AG10803 (cell line): ENCODE data around the gene EVX2.

ENCODE experiments used
- DNase-seq: peaks from one replicate; pipeline ENCODE4 v3.0.0; 2010; ENCODE audit warnings: low read depth
- H3K4me3 ChIP-seq: 2 replicates; pipeline ENCODE4 v1.5.1; 2011; ENCODE audit warnings: mild to moderate bottlenecking, low read length, control low read depth
- CTCF ChIP-seq: conservative IDR thresholded peaks from 2 replicates; pipeline ENCODE4 v1.5.1; 2011; ENCODE audit warnings: mild to moderate bottlenecking, low read length, control low read depth, inconsistent platforms

The EVX2 gene

GRCh38 chr2:176105078-176105729 is 21.4 kb upstream of the EVX2 start:
- no peak for TF ChIP-seq CTCF
- DNase-seq = no peak
- H3K4me3 ChIP-seq = no peak overlapping the region; the same call in 1 of the 2 replicates

- peak overlapping the region; percentile 22 for H3K4me3 ChIP-seq
- TF ChIP-seq CTCF = no peak
- DNase-seq = peak; percentile 45
Measured at GRCh38 chr2:176104316-176105077, 20.7 kb upstream of the EVX2 start.

- DNase-seq = no peak
- H3K4me3 ChIP-seq = no peak overlapping the region; the same call in 1 of the 2 replicates
- no peak for TF ChIP-seq CTCF
Measured at GRCh38 chr2:176103742-176104315, 20.1 kb upstream of the EVX2 start.

- no peak for DNase-seq
- TF ChIP-seq CTCF = no peak
- no peak overlapping the region for H3K4me3 ChIP-seq
Measured at GRCh38 chr2:176103194-176103593, 19.4 kb upstream of the EVX2 start.

GRCh38 chr2:176102309-176102866 is 18.6 kb upstream of the EVX2 start:
- no peak overlapping the region for H3K4me3 ChIP-seq
- DNase-seq = no peak
- no peak for TF ChIP-seq CTCF

GRCh38 chr2:176101842-176102241 is 18.1 kb upstream of the EVX2 start:
- DNase-seq = no peak
- no peak for TF ChIP-seq CTCF
- no peak overlapping the region for H3K4me3 ChIP-seq
